ENCODE data around the gene HNF4A.
"Not testable (repeated sequence)": the region's sequence is repeated elsewhere in the genome, so short reads cannot be mapped to it uniquely, and the experiment has no call there.

Gene HNF4A

GRCh38 chr20:44355498-44356352 is at the start of gene HNF4A:
TSS of gene HNF4A (plus strand) at chr20:44355699. CDS start at chr20:44355805, 106 bp downstream.
- DNase-seq (ENCODE audit: low read depth, low spot score), result no peak

GRCh38 chr20:44306927-44307326 is 48.6 kb upstream of the HNF4A start:
- no peak for DNase-seq (ENCODE audit: low read depth, low spot score)

GRCh38 chr20:44309763-44310663 is 45.5 kb upstream of the HNF4A start:
- no peak for DNase-seq (ENCODE audit: low read depth, low spot score)

GRCh38 chr20:44310664-44311639 is 44.5 kb upstream of the HNF4A start, which contains the start of gene FITM2:
TSS of gene FITM2 (minus strand) at chr20:44311202. CDS start at chr20:44311148, 54 bp downstream.
- peak; percentile 96 for DNase-seq (ENCODE audit: low read depth, low spot score)

- no peak for DNase-seq (ENCODE audit: low read depth, low spot score)
These were observed 40.6 kb upstream of the HNF4A start for GRCh38 chr20:44314870-44315269.

GRCh38 chr20:44319839-44320422 is 35.6 kb upstream of the HNF4A start:
- DNase-seq (ENCODE audit: low read depth, low spot score), result no peak

GRCh38 chr20:44324343-44324742 is 31.2 kb upstream of the HNF4A start:
- DNase-seq (ENCODE audit: low read depth, low spot score), result no peak

GRCh38 chr20:44326391-44327159 is 28.9 kb upstream of the HNF4A start:
- DNase-seq (ENCODE audit: low read depth, low spot score), result no peak

GRCh38 chr20:44327748-44328147 is 27.8 kb upstream of the HNF4A start:
- not testable (repeated sequence) for DNase-seq (ENCODE audit: low read depth, low spot score)

- DNase-seq (ENCODE audit: low read depth, low spot score), result no peak
These were observed 27.1 kb upstream of the HNF4A start for GRCh38 chr20:44328428-44328827.

GRCh38 chr20:44331201-44331600 is 24.3 kb upstream of the HNF4A start:
- no peak for DNase-seq (ENCODE audit: low read depth, low spot score)

GRCh38 chr20:44334306-44334705 is 21.2 kb upstream of the HNF4A start:
- no peak for DNase-seq (ENCODE audit: low read depth, low spot score)

- no peak for DNase-seq (ENCODE audit: low read depth, low spot score)
These were observed 20.8 kb upstream of the HNF4A start for GRCh38 chr20:44334709-44335108.

- DNase-seq (ENCODE audit: low read depth, low spot score), result no peak
These were observed 19.8 kb upstream of the HNF4A start for GRCh38 chr20:44335675-44336074.

GRCh38 chr20:44336086-44336485 is 19.4 kb upstream of the HNF4A start:
- DNase-seq (ENCODE audit: low read depth, low spot score), result no peak

GRCh38 chr20:44336725-44337380 is 18.6 kb upstream of the HNF4A start, which contains the start of gene R3HDML:
TSS of gene R3HDML (plus strand) at chr20:44337043. CDS start at chr20:44337158, 115 bp downstream.
- no peak for DNase-seq (ENCODE audit: low read depth, low spot score)

- DNase-seq (ENCODE audit: low read depth, low spot score), result no peak
These were observed 13.3 kb upstream of the HNF4A start for GRCh38 chr20:44342248-44342647.

GRCh38 chr20:44343162-44343675 is 12.3 kb upstream of the HNF4A start:
- no peak for DNase-seq (ENCODE audit: low read depth, low spot score)

- no peak for DNase-seq (ENCODE audit: low read depth, low spot score)
These were observed 10.8 kb upstream of the HNF4A start for GRCh38 chr20:44344723-44345122.
